ENCODE data around the gene WASL.
A peak's percentile ranks its signal among the peaks of the same experiment; 100 is the strongest.

Gene WASL

DNA sequence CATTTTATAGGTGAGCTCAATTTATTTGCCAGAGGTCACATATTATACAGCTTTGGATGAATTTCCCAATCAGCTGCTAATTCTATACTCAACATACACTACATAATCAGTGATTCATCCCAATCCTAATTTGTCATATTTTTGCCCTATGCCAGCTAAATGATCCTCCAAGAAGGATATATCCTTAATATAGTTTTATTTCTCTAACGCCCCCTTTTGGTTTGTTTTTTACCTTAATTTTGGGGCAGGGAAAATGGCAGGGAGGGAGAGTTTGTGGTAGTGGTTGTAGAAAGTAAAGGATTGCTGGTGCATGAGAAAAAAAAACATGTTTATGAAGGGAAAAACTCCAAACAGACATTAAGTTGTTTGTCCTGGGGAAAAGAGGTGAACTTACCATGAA, 31.9 kb downstream of the WASL start:
- DNase-seq (ENCODE audit: low read depth) = no peak
- H3K4me3 ChIP-seq (ENCODE audit: low read depth, low read length) = no peak overlapping the region
- TF ChIP-seq, protein P1, sequence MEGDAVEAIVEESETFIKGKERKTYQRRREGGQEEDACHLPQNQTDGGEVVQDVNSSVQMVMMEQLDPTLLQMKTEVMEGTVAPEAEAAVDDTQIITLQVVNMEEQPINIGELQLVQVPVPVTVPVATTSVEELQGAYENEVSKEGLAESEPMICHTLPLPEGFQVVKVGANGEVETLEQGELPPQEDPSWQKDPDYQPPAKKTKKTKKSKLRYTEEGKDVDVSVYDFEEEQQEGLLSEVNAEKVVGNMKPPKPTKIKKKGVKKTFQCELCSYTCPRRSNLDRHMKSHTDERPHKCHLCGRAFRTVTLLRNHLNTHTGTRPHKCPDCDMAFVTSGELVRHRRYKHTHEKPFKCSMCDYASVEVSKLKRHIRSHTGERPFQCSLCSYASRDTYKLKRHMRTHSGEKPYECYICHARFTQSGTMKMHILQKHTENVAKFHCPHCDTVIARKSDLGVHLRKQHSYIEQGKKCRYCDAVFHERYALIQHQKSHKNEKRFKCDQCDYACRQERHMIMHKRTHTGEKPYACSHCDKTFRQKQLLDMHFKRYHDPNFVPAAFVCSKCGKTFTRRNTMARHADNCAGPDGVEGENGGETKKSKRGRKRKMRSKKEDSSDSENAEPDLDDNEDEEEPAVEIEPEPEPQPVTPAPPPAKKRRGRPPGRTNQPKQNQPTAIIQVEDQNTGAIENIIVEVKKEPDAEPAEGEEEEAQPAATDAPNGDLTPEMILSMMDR (conservative IDR thresholded peaks at IDR 0.05; ENCODE audit: low read depth, low read length) = no peak

DNA sequence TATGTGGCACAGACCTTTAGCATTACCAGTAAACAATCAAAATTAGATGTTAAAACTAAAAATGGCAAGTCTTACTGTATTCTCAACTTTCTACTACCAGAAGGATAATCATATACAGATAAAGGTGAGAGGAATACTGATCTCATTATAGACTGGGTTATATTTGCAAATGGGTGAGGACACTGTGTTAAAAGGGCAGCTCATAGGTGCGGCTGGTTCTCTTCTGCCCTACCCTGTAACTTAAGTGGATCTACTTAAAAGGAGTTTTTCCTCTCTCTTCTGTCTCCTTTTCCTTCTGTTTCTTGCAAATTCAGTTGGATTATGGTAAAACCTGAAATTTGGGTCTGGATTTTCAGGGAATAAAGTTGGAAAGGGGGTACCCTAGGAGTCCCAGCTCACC, 33.0 kb downstream of the WASL start:
- TF ChIP-seq, protein P1 (conservative IDR thresholded peaks at IDR 0.05; ENCODE audit: low read depth, low read length) = no peak
- H3K4me3 ChIP-seq (ENCODE audit: low read depth, low read length) = no peak overlapping the region
- no peak for DNase-seq (ENCODE audit: low read depth)

DNA sequence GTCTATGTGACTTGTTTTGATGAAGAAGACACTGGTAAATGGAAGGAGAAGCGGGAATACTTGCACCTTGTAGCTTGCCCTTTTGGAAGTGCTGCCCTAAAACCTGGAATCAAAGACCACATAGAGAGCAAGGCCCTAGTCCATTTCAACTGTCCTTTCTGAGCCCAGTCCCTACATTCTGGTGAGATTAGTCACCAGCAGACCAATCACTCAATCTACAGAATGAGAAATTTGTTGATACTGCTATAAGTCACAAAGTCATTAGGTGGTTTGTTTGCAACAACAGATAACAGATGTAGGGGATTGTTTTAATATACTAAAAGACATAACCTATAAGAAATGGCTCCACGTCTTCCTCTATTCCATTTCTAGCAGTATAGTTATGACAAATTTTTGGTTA, 33.6 kb downstream of the WASL start:
- H3K4me3 ChIP-seq (ENCODE audit: low read depth, low read length) = no peak overlapping the region
- DNase-seq (ENCODE audit: low read depth) = no peak
- TF ChIP-seq, protein P1 (conservative IDR thresholded peaks at IDR 0.05; ENCODE audit: low read depth, low read length) = no peak

DNA sequence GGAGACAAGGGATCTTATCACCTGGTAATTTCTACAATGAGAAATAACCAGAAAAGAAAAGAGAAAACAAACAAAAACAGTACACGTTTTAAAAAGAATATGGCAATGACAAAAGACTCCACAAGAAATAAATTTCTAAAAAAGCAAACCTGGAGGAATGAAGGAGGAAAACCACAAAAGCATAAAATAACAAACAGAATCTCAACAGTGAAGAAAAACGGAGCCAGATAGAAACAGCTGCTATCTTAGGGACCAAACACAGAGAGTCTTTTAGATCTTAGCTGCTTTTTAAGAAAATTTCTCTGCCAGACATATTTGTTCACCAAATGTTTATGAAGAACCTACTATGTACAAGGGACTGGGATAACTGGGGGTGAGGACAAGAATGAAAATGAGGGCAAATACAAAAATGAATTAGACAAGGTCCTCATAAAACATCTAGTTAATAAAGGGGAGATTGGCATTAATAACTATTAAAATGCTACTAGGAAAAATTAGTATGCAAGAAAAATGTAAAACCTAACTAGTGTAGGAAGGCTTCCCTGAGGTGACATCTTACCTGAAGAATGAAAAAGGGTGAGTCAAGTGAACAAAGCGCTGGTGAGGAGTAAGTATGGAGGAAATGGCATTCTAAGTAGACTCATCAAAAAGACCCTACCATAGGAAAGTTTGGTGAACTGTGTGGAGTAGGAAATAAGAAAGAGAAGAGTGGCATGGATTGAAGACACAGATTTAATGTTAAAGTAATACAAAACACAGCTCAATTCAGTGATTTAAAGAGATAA, 34.3 kb downstream of the WASL start:
- peak; percentile 69 for DNase-seq (ENCODE audit: low read depth)
- TF ChIP-seq, protein P1 (conservative IDR thresholded peaks at IDR 0.05; ENCODE audit: low read depth, low read length) = no peak
- H3K4me3 ChIP-seq (ENCODE audit: low read depth, low read length) = no peak overlapping the region

DNA sequence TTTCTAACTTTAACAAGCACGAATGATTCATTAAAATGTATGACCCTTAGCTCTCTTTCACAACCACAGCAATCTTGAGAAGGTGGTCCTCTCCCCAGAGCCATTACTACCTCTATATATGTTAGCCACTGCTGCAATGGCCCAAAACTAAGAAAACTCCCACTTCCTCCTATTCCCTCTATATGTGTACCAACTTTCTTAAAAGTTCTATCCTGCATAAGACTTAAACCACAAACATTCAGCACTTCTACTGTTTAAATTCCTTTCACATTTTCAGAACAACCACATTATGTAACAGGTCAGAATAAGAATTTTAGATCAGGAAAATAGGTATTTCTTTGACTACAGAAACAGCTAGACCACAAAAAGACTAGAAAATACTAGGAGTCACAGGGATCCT, 36.2 kb downstream of the WASL start:
- H3K4me3 ChIP-seq (ENCODE audit: low read depth, low read length) = no peak overlapping the region
- TF ChIP-seq, protein P1 (conservative IDR thresholded peaks at IDR 0.05; ENCODE audit: low read depth, low read length) = no peak
- DNase-seq (ENCODE audit: low read depth) = peak; percentile 90

DNA sequence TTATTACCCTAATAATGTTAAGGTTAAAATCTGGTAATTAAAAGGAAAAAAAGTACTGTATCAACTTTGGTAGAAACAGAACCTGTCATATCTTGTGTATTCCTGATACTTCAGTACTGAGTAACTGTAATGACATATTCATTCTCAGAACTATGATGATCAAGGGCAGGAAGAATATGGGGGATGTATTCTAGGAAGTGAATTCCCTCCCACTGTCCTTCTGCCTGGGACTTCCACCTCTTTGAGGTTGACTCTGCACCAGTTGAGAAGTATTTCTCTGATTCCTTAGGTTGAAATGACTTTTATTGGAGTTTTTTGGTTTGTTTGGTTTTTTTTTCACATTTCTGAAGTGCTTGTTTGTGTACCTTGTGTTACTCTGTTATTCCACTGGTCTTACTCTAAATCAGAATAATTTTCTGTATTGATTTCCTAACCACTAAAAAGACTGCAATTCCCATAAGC, 36.9 kb downstream of the WASL start:
- H3K4me3 ChIP-seq (ENCODE audit: low read depth, low read length) = no peak overlapping the region
- TF ChIP-seq, protein P1 (conservative IDR thresholded peaks at IDR 0.05; ENCODE audit: low read depth, low read length) = no peak
- no peak for DNase-seq (ENCODE audit: low read depth)

DNA sequence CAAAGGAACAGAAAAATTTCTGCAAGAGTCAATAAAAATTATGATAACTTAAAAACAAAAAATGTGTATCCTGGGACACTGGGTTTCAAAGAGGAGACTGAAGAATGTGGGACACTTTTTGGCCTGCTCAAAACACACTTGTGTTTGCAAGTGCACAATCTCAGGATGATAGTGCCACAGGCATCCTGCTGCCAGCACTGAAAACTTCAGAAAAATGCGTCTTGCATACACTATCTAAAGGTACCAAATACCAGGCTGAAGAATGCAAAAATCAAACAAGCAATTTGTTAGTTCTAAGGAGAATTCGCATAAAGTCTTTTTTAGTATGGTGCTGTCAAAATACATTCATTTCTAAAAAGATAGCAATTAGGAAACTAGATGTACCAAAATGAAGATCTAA, 38.1 kb downstream of the WASL start:
- TF ChIP-seq, protein P1 (conservative IDR thresholded peaks at IDR 0.05; ENCODE audit: low read depth, low read length) = no peak
- H3K4me3 ChIP-seq (ENCODE audit: low read depth, low read length) = no peak overlapping the region
- DNase-seq (ENCODE audit: low read depth) = no peak
